ENCODE measurements around the gene LITAFD. TPM values are rescaled to one million over a fixed set of nuclear protein-coding genes. Genes with fewer than 3 reads are reported as not detected.
"Not testable (repeated sequence)": the region's sequence is repeated elsewhere in the genome, so short reads cannot be mapped to it uniquely, and the experiment has no call there.

The LITAFD gene
- total RNA-seq, 1 donor from 2014 or later = not detected

GRCh38 chr16:8905795-8906591 is 23.8 kb downstream of the LITAFD start:
- ATAC-seq (no peak), DNase-seq (ENCODE audit: low spot score) (no peak)
- intact Hi-C loops (cut with DNase I) = loop anchor here (10.0 kb wide), 1 partner anchor 1271 kb away; no protein-coding TSS in a partner anchor

GRCh38 chr16:8907096-8907495 is 24.9 kb downstream of the LITAFD start:
- intact Hi-C loops (cut with DNase I) = loop anchor here (10.0 kb wide), 1 partner anchor 1272 kb away; no protein-coding TSS in a partner anchor
- DNase-seq (ENCODE audit: low spot score) (no peak), ATAC-seq (no peak)

- intact Hi-C loops (cut with DNase I) = loop anchor here (10.0 kb wide), 1 partner anchor 1274 kb away; no protein-coding TSS in a partner anchor
- DNase-seq (ENCODE audit: low spot score) = no peak
- ATAC-seq = no peak
Observed at GRCh38 chr16:8908810-8909468, 26.8 kb downstream of the LITAFD start.

- DNase-seq (ENCODE audit: low spot score) (no peak), ATAC-seq (no peak)
- intact Hi-C loops (cut with DNase I) = no loop called here
Observed at GRCh38 chr16:8910811-8911210, 28.7 kb downstream of the LITAFD start.

- intact Hi-C loops (cut with DNase I) = no loop called here
- ATAC-seq = no peak
- DNase-seq (ENCODE audit: low spot score) = no peak
Observed at GRCh38 chr16:8912793-8913192, 30.6 kb downstream of the LITAFD start.

GRCh38 chr16:8914098-8914497 is 31.9 kb downstream of the LITAFD start:
- intact Hi-C loops (cut with DNase I) = no loop called here
- DNase-seq (ENCODE audit: low spot score) (no peak), ATAC-seq (no peak)

- DNase-seq (ENCODE audit: low spot score) = no peak
- ATAC-seq = no peak
- intact Hi-C loops (cut with DNase I) = no loop called here
Observed at GRCh38 chr16:8915722-8916301, 33.7 kb downstream of the LITAFD start.

- no peak for ATAC-seq
- intact Hi-C loops (cut with DNase I) = no loop called here
- DNase-seq (ENCODE audit: low spot score) = no peak
Observed at GRCh38 chr16:8916541-8917225, 34.5 kb downstream of the LITAFD start.

- ATAC-seq; intact Hi-C loops (cut with DNase I); DNase-seq (ENCODE audit: low spot score): not testable (repeated sequence)
Observed at GRCh38 chr16:8917336-8917735, 35.2 kb downstream of the LITAFD start.

GRCh38 chr16:8919089-8919933 is 37.2 kb downstream of the LITAFD start:
- no peak for DNase-seq (ENCODE audit: low spot score)
- ATAC-seq = no peak
- intact Hi-C loops (cut with DNase I) = no loop called here

GRCh38 chr16:8919934-8920462 is 37.8 kb downstream of the LITAFD start:
- no peak for ATAC-seq
- intact Hi-C loops (cut with DNase I) = no loop called here
- DNase-seq (ENCODE audit: low spot score) = no peak

- DNase-seq (ENCODE audit: low spot score) (no peak), ATAC-seq (no peak)
- intact Hi-C loops (cut with DNase I) = no loop called here
Observed at GRCh38 chr16:8920645-8921346, 38.6 kb downstream of the LITAFD start.

GRCh38 chr16:8921347-8921984 is 39.3 kb downstream of the LITAFD start:
- ATAC-seq (no peak), DNase-seq (ENCODE audit: low spot score) (no peak)
- intact Hi-C loops (cut with DNase I) = no loop called here

- no peak for ATAC-seq
- no peak for DNase-seq (ENCODE audit: low spot score)
- intact Hi-C loops (cut with DNase I) = no loop called here
Observed at GRCh38 chr16:8923199-8923598, 41.0 kb downstream of the LITAFD start.

GRCh38 chr16:8924214-8924613 is 42.1 kb downstream of the LITAFD start:
- DNase-seq (ENCODE audit: low spot score) = no peak
- ATAC-seq = no peak
- intact Hi-C loops (cut with DNase I) = no loop called here

- no peak for ATAC-seq
Observed at GRCh38 chr16:8925455-8925854, 43.3 kb downstream of the LITAFD start.

GRCh38 chr16:8926827-8927226 is 44.7 kb downstream of the LITAFD start:
- intact Hi-C loops (cut with DNase I) = no loop called here
- no peak for DNase-seq (ENCODE audit: low spot score)
- ATAC-seq = no peak

More at GRCh38 chr16:8925455-8925854, 43.3 kb downstream of the LITAFD start:
- intact Hi-C loops (cut with DNase I) = no loop called here
- DNase-seq (ENCODE audit: low spot score) = no peak

All from sciatic nerve (tissue), 2 donors.